Hepatocyte (in vitro differentiated cells): Measurements from ENCODE around the gene PKDREJ.

Source experiments
- CTCF ChIP-seq: fragments of 200-600 bp; sonication (generic); IDR thresholded peaks from 2 replicates; pipeline ENCODE4 v1.5.1; 2016; ENCODE audit warnings: antibody characterized with exemption, mild to moderate bottlenecking; ENCODE audit not compliant: poor library complexity
- EZH2 ChIP-seq: fragments of 200-600 bp; sonication (generic); IDR thresholded peaks from 2 replicates; pipeline ENCODE4 v1.6.1; 2016; ENCODE audit warnings: antibody characterized with exemption, mild to moderate bottlenecking, borderline replicate concordance

GRCh38 chr22:46296257-46297150 is 33.4 kb upstream of the PKDREJ start, which contains the start of gene GTSE1:
- TF ChIP-seq CTCF (peak; percentile 35), EZH2 (no peak)
